GM18868 (cell line): ENCODE measurements around the gene WDR7.

Source experiments
- ATAC-seq: cut with Tn5 transposase; IDR thresholded peaks from one replicate; pipeline ENCODE4 v1.9.1; 2021; ENCODE audit warnings: mild to moderate bottlenecking, moderate library complexity; ENCODE audit not compliant: unreplicated experiment

The WDR7 gene

GRCh38 chr18:57025540-57025939 lies 374.4 kb downstream of the WDR7 start:
- no peak for ATAC-seq

- ATAC-seq = no peak
Measured at GRCh38 chr18:57026316-57026715, 375.2 kb downstream of the WDR7 start.

- no peak for ATAC-seq
Measured at GRCh38 chr18:57027190-57027708, 376.1 kb downstream of the WDR7 start.

GRCh38 chr18:57029761-57030160 lies 378.6 kb downstream of the WDR7 start:
- no peak for ATAC-seq

- no peak for ATAC-seq
Measured at GRCh38 chr18:57030417-57030816, 379.3 kb downstream of the WDR7 start.

GRCh38 chr18:57035590-57035989 lies 384.4 kb downstream of the WDR7 start:
- no peak for ATAC-seq

- no peak for ATAC-seq
Measured at GRCh38 chr18:57038395-57038794, 387.2 kb downstream of the WDR7 start.

- no peak for ATAC-seq
Measured at GRCh38 chr18:57040175-57040574, 389.0 kb downstream of the WDR7 start.

- no peak for ATAC-seq
Measured at GRCh38 chr18:57043241-57043640, 392.1 kb downstream of the WDR7 start.

- no peak for ATAC-seq
Measured at GRCh38 chr18:57048351-57048750, 397.2 kb downstream of the WDR7 start.

- no peak for ATAC-seq
Measured at GRCh38 chr18:57048859-57049258, 397.7 kb downstream of the WDR7 start.

- ATAC-seq = no peak
Measured at GRCh38 chr18:57050310-57050949, 399.3 kb downstream of the WDR7 start.

GRCh38 chr18:57051021-57051656 lies 400.0 kb downstream of the WDR7 start:
- no peak for ATAC-seq

GRCh38 chr18:57051657-57052044 lies 400.5 kb downstream of the WDR7 start:
- peak; percentile 76 for ATAC-seq

GRCh38 chr18:57052173-57052572 lies 401.0 kb downstream of the WDR7 start:
- peak; percentile 55 for ATAC-seq

GRCh38 chr18:57052759-57053158 lies 401.6 kb downstream of the WDR7 start:
- ATAC-seq = no peak

- ATAC-seq = no peak
Measured at GRCh38 chr18:57054891-57055290, 403.7 kb downstream of the WDR7 start.

GRCh38 chr18:57057890-57058289 lies 406.7 kb downstream of the WDR7 start:
- ATAC-seq = peak; percentile 93

GRCh38 chr18:57058734-57059133 lies 407.6 kb downstream of the WDR7 start:
- no peak for ATAC-seq

GRCh38 chr18:57059366-57059765 lies 408.2 kb downstream of the WDR7 start:
- no peak for ATAC-seq

GRCh38 chr18:57060814-57061213 lies 409.7 kb downstream of the WDR7 start:
- ATAC-seq = no peak

- ATAC-seq = no peak
Measured at GRCh38 chr18:57062178-57062577, 411.0 kb downstream of the WDR7 start.

- no peak for ATAC-seq
Measured at GRCh38 chr18:57062844-57063243, 411.7 kb downstream of the WDR7 start.
